ENCODE results near the gene AP2B1. TPM values are rescaled to one million over a fixed set of nuclear protein-coding genes. Genes with fewer than 3 reads are reported as not detected.

The AP2B1 gene
- total RNA-seq, 1 experiment from 2014 or later: 198 TPM

DNA sequence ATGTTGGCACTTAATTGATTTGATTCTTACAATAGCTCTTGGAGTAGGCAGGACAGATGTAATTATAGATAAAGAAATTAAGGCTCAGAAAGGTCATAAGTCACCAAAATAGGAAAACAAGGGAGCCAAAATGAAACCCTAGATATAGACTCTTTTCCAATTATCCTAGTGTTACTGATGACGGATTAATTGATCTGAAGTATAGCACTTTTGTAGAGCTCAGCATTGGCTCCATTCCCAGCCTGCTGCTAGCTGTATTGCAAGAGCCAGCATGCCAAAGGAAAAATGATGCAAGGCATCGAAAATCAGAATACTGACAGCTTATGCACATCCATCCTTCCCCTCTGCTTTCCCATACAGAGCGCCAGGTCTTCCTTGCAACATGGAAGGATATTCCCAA is 122.8 kb downstream of the AP2B1 start:
- Histone ChIP-seq H3K4me3 (replicated peaks in 1 of 2; ENCODE audit: low read depth in 1 of 2, low read length in 2 of 2) (no peak overlapping the region), H3K9ac (ENCODE audit: low read length) (no peak overlapping the region), H3K79me2 (ENCODE audit: insufficient read depth, low read length) (0 out of 2 replicates have a peak, but pooled peaks cover 2% of the 10 kb centered on the region), H3K4me2 (ENCODE audit: low read length) (no peak overlapping the region), H3K27me3 (ENCODE audit: insufficient read depth, low read length) (no peaks in the 10 kb centered on the region), H4K20me1 (ENCODE audit: insufficient read depth) (no peaks in the 10 kb centered on the region; the same call in 1 of the 2 replicates), H3K36me3 (ENCODE audit: control insufficient read depth in 1 of 2, insufficient read depth in 2 of 2, low read length in 2 of 2) (peaks cover 7 to 30% of the 10 kb centered on the region in 2 experiments), H3K9me2 (ENCODE audit: insufficient read depth) (no peaks in the 10 kb centered on the region), H2AFZ (ENCODE audit: low read depth, low read length, poor library complexity, severe bottlenecking) (no peak overlapping the region), H3K4me1 (ENCODE audit: control insufficient read depth in 1 of 2, insufficient read depth in 2 of 2, low read length in 2 of 2) (no peaks in the 10 kb centered on the region), H3K9me3 (ENCODE audit: control insufficient read depth in 1 of 2, insufficient read depth in 1 of 2, low read depth in 1 of 2, low read length in 2 of 2) (no peaks in the 10 kb centered on the region), H3K27ac (ENCODE audit: low read depth, low read length) (no peak overlapping the region)
- BruUV-seq (replicated peaks): no TSS peak
- POLR2A ChIA-PET: no interaction called here
- TF ChIP-seq, protein P1, sequence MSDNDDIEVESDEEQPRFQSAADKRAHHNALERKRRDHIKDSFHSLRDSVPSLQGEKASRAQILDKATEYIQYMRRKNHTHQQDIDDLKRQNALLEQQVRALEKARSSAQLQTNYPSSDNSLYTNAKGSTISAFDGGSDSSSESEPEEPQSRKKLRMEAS (IDR thresholded peaks at IDR 0.05): no peak
- TF ChIP-seq CEBPB (IDR thresholded peaks at IDR 0.05; ENCODE audit: low read depth) (peak; percentile 59), REST (IDR thresholded peaks at IDR 0.05; ENCODE audit: low read depth) (no peak)
- intact Hi-C loops (cut with micrococcal nuclease): no loop called here
- RAD21 ChIA-PET (ENCODE audit: low non-redundant PET in 1 of 2, low total read pairs in 2 of 2, uncharacterized antibody in 2 of 2, unreplicated experiment in 2 of 2): no interaction called here
- no peak for ATAC-seq
- peak; percentile 7 for DNase-seq (ENCODE audit: low read depth, low spot score)
- CTCF ChIA-PET: no interaction called here

- ChIA-PET POLR2A (no interaction called here), RAD21 (ENCODE audit: low non-redundant PET in 1 of 2, low total read pairs in 2 of 2, uncharacterized antibody in 2 of 2, unreplicated experiment in 2 of 2) (no interaction called here)
These were observed 123.8 kb downstream of the AP2B1 start for GRCh38 chr17:35710950-35711349.

More at GRCh38 chr17:35710950-35711349, 123.8 kb downstream of the AP2B1 start:
- no peak overlapping the region for H3K9ac ChIP-seq (ENCODE audit: low read length)
- H4K20me1 ChIP-seq (ENCODE audit: insufficient read depth): no peaks in the 10 kb centered on the region; the same call in 1 of the 2 replicates
- TF ChIP-seq ELF1 (IDR thresholded peaks at IDR 0.05; ENCODE audit: borderline replicate concordance, low read depth): no peak
- no peak for TF ChIP-seq EGR1 (IDR thresholded peaks at IDR 0.05; ENCODE audit: low read depth)
- TF ChIP-seq, protein P2, sequence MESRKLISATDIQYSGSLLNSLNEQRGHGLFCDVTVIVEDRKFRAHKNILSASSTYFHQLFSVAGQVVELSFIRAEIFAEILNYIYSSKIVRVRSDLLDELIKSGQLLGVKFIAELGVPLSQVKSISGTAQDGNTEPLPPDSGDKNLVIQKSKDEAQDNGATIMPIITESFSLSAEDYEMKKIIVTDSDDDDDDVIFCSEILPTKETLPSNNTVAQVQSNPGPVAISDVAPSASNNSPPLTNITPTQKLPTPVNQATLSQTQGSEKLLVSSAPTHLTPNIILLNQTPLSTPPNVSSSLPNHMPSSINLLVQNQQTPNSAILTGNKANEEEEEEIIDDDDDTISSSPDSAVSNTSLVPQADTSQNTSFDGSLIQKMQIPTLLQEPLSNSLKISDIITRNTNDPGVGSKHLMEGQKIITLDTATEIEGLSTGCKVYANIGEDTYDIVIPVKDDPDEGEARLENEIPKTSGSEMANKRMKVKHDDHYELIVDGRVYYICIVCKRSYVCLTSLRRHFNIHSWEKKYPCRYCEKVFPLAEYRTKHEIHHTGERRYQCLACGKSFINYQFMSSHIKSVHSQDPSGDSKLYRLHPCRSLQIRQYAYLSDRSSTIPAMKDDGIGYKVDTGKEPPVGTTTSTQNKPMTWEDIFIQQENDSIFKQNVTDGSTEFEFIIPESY (IDR thresholded peaks at IDR 0.05; ENCODE audit: extremely low read depth, insufficient replicate concordance, low read length): no peak
- TF ChIP-seq EZH2 (IDR thresholded peaks at IDR 0.05): no peak
- TF ChIP-seq ZNF274 (IDR thresholded peaks at IDR 0.05; ENCODE audit: low read depth, low read length): no peak
- no peak for TF ChIP-seq CBX3 (IDR thresholded peaks at IDR 0.05; ENCODE audit: low read depth)
- TF ChIP-seq, protein P1 (IDR thresholded peaks at IDR 0.05): no peak
- no peak for TF ChIP-seq YY1 (IDR thresholded peaks at IDR 0.05; ENCODE audit: extremely low read depth, insufficient replicate concordance, low read depth, low read length)
- no peak for TF ChIP-seq SRF (IDR thresholded peaks at IDR 0.05; ENCODE audit: low read depth)
- TF ChIP-seq JUND (IDR thresholded peaks at IDR 0.05): no peak
- no peak for TF ChIP-seq ATF3 (IDR thresholded peaks at IDR 0.05)
- no peaks in the 10 kb centered on the region for H3K9me2 ChIP-seq (ENCODE audit: insufficient read depth)
- peaks cover 7 to 30% of the 10 kb centered on the region in 2 experiments for H3K36me3 ChIP-seq (ENCODE audit: control insufficient read depth in 1 of 2, insufficient read depth in 2 of 2, low read length in 2 of 2)
- DNase-seq (ENCODE audit: low read depth, low spot score) (no peak), ATAC-seq (no peak)
- H3K4me1 ChIP-seq (ENCODE audit: control insufficient read depth in 1 of 2, insufficient read depth in 2 of 2, low read length in 2 of 2): no peaks in the 10 kb centered on the region
- no peak overlapping the region for H3K4me2 ChIP-seq (ENCODE audit: low read length)
- H3K79me2 ChIP-seq (ENCODE audit: insufficient read depth, low read length): 0 out of 2 replicates have a peak, but pooled peaks cover 2% of the 10 kb centered on the region
- no peak overlapping the region for H3K27ac ChIP-seq (ENCODE audit: low read depth, low read length)
- no peaks in the 10 kb centered on the region for H3K27me3 ChIP-seq (ENCODE audit: insufficient read depth, low read length)
- no TSS peak for BruUV-seq (replicated peaks)
- no peak overlapping the region for H2AFZ ChIP-seq (ENCODE audit: low read depth, low read length, poor library complexity, severe bottlenecking)
- CTCF ChIA-PET: no interaction called here
- intact Hi-C loops (cut with micrococcal nuclease): no loop called here
- no peak overlapping the region for H3K4me3 ChIP-seq (replicated peaks in 1 of 2; ENCODE audit: low read depth in 1 of 2, low read length in 2 of 2)
- H3K9me3 ChIP-seq (ENCODE audit: control insufficient read depth in 1 of 2, insufficient read depth in 1 of 2, low read depth in 1 of 2, low read length in 2 of 2): no peaks in the 10 kb centered on the region
